ENCODE data around the gene FRZB.

- no peak for TF ChIP-seq ZNF263 (CRISPR knock-in tag; IDR thresholded peaks at IDR 0.05; ENCODE audit: low read depth)
- TF ChIP-seq NR2C2 (CRISPR knock-in tag; IDR thresholded peaks at IDR 0.05), result no peak
- no peak for TF ChIP-seq TCF7 (CRISPR knock-in tag; IDR thresholded peaks at IDR 0.05; ENCODE audit: low read depth)
- no peak for TF ChIP-seq SMAD3 (CRISPR knock-in tag; IDR thresholded peaks at IDR 0.05; ENCODE audit: borderline replicate concordance)
- no peak for TF ChIP-seq ZNF219 (CRISPR knock-in tag; IDR thresholded peaks at IDR 0.05; ENCODE audit: borderline replicate concordance)
- TF ChIP-seq, protein P1, sequence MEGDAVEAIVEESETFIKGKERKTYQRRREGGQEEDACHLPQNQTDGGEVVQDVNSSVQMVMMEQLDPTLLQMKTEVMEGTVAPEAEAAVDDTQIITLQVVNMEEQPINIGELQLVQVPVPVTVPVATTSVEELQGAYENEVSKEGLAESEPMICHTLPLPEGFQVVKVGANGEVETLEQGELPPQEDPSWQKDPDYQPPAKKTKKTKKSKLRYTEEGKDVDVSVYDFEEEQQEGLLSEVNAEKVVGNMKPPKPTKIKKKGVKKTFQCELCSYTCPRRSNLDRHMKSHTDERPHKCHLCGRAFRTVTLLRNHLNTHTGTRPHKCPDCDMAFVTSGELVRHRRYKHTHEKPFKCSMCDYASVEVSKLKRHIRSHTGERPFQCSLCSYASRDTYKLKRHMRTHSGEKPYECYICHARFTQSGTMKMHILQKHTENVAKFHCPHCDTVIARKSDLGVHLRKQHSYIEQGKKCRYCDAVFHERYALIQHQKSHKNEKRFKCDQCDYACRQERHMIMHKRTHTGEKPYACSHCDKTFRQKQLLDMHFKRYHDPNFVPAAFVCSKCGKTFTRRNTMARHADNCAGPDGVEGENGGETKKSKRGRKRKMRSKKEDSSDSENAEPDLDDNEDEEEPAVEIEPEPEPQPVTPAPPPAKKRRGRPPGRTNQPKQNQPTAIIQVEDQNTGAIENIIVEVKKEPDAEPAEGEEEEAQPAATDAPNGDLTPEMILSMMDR (IDR thresholded peaks at IDR 0.05), result no peak
- TF ChIP-seq, protein P2, sequence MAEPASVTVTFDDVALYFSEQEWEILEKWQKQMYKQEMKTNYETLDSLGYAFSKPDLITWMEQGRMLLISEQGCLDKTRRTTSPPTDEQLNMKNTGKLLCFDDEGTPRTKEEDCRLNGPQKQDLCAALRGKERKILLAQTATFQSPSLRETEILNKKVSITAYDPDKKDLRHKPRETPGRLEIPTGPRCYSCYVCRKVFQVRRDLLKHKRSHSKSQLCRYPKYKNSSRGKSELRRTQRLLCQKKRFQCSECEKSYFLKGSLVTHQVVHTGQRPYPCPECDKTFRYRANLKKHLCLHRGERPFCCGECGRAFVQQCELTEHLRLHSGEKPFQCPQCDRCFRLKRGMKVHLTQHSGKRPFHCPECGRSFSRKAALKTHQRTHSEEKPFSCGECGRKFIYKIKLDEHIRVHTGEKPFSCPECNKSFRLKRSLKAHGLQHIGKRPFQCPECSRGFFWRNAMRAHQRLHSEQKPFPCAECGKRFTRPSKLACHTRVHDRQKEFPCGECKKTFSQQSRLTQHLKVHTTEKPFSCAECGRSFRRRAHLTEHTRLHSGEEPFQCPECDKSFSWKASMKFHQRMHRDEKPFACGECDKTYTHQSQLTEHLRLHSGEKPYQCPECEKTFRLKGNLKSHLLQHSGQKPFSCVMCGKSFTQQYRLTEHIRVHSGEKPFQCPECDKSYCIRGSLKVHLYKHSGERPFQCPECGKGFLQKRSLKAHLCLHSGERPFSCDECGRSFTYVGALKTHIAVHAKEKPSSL (CRISPR knock-in tag; conservative IDR thresholded peaks at IDR 0.05), result no peak
- no peak for TF ChIP-seq ZNF121 (CRISPR knock-in tag; IDR thresholded peaks at IDR 0.05)
- TF ChIP-seq FOXJ3 (CRISPR knock-in tag; IDR thresholded peaks at IDR 0.05; ENCODE audit: borderline replicate concordance), result no peak
- TF ChIP-seq ATF1 (CRISPR knock-in tag; IDR thresholded peaks at IDR 0.05), result no peak
- no peak for TF ChIP-seq KAT7 (CRISPR knock-in tag; IDR thresholded peaks at IDR 0.05; ENCODE audit: borderline replicate concordance)
- TF ChIP-seq ZNF512 (CRISPR knock-in tag; IDR thresholded peaks at IDR 0.05; ENCODE audit: borderline replicate concordance), result no peak
Measured at GRCh38 chr2:182852090-182852489, 14.3 kb downstream of the FRZB start.
